ENCODE results near the gene DOCK3.

DNA sequence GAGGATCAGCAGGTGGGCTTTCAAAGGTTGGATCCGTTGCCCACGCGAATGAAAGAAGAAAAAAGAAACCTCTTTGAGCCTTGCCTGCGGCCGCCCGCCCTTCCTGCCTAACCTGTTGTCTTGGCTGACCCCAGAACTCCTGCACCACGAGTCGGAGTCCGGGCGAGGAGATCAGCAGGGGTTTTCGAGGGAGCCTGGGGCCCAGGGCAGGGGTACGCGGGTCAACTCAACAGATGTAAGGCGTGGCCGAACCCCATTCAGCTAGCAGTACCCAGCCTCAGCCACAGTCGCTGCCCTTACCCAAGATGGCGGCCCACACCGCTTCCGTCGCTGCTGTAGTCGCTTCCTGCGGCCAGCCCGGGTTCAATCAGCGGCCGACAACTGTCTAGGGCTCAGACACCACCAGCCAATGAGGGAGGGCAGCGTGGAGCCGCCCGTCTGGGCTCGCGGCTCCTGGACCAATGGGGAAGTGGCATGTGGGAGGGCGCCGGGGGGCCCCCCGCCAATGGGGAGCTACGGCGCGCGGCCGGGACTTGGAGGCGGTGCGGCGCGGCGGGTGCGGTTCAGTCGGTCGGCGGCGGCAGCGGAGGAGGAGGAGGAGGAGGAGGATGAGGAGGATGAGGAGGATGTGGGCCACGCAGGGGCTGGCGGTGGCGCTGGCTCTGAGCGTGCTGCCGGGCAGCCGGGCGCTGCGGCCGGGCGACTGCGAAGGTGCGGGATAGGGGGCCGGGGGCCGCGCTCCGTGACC is 710.2 kb downstream of the DOCK3 start, which contains the start of gene MANF:
- TF ChIP-seq, protein P1, sequence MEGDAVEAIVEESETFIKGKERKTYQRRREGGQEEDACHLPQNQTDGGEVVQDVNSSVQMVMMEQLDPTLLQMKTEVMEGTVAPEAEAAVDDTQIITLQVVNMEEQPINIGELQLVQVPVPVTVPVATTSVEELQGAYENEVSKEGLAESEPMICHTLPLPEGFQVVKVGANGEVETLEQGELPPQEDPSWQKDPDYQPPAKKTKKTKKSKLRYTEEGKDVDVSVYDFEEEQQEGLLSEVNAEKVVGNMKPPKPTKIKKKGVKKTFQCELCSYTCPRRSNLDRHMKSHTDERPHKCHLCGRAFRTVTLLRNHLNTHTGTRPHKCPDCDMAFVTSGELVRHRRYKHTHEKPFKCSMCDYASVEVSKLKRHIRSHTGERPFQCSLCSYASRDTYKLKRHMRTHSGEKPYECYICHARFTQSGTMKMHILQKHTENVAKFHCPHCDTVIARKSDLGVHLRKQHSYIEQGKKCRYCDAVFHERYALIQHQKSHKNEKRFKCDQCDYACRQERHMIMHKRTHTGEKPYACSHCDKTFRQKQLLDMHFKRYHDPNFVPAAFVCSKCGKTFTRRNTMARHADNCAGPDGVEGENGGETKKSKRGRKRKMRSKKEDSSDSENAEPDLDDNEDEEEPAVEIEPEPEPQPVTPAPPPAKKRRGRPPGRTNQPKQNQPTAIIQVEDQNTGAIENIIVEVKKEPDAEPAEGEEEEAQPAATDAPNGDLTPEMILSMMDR (IDR thresholded peaks at IDR 0.05; ENCODE audit: poor library complexity, severe bottlenecking), result peak; percentile 41
- TF ChIP-seq EZH2 (IDR thresholded peaks at IDR 0.05; ENCODE audit: borderline replicate concordance, insufficient read depth, low read length, poor library complexity, severe bottlenecking) (no peak), EP300 (conservative IDR thresholded peaks at IDR 0.05; ENCODE audit: poor library complexity, severe bottlenecking) (peak; percentile 67), SMC3 (conservative IDR thresholded peaks at IDR 0.05; ENCODE audit: poor library complexity) (peak; percentile 15), TAF1 (IDR thresholded peaks at IDR 0.05; ENCODE audit: low read depth) (peak; percentile 92), POLR2AphosphoS5 (IDR thresholded peaks at IDR 0.05) (peak; percentile 92), MXI1 (conservative IDR thresholded peaks at IDR 0.05; ENCODE audit: poor library complexity, severe bottlenecking) (peak; percentile 85), RAD21 (conservative IDR thresholded peaks at IDR 0.05) (no peak)

Data from neural cell (in vitro differentiated cells).